ENCODE results near the gene TMEM184A.
A peak's percentile ranks its signal among the peaks of the same experiment; 100 is the strongest.

TMEM184A gene

GRCh38 chr7:1538544-1539180, 17.3 kb downstream of the TMEM184A start:
- Mint-ChIP-seq H3K4me1 (ENCODE audit: low read depth) (peaks cover 39% of the 10 kb centered on the region), H3K9me3 (no peaks in the 10 kb centered on the region), H3K4me3 (no peak overlapping the region), H3K36me3 (ENCODE audit: low read depth) (peaks cover 97% of the 10 kb centered on the region), H3K27me3 (no peaks in the 10 kb centered on the region), H3K27ac (no peak overlapping the region)
- intact Hi-C loops (cut with micrococcal nuclease): no loop called here

GRCh38 chr7:1537535-1538412, 18.2 kb downstream of the TMEM184A start:
- H3K9me3 Mint-ChIP-seq: no peaks in the 10 kb centered on the region
- no peaks in the 10 kb centered on the region for H3K27me3 Mint-ChIP-seq
- H3K4me1 Mint-ChIP-seq (ENCODE audit: low read depth): peaks cover 48% of the 10 kb centered on the region
- peak overlapping the region; percentile 32 for H3K27ac Mint-ChIP-seq
- H3K36me3 Mint-ChIP-seq (ENCODE audit: low read depth): peaks cover 94% of the 10 kb centered on the region
- H3K4me3 Mint-ChIP-seq: no peak overlapping the region
- intact Hi-C loops (cut with micrococcal nuclease): no loop called here

GRCh38 chr7:1536743-1537534, 19.1 kb downstream of the TMEM184A start:
- peaks cover 86% of the 10 kb centered on the region for H3K36me3 Mint-ChIP-seq (ENCODE audit: low read depth)
- no peaks in the 10 kb centered on the region for H3K9me3 Mint-ChIP-seq
- peaks cover 55% of the 10 kb centered on the region for H3K4me1 Mint-ChIP-seq (ENCODE audit: low read depth)
- intact Hi-C loops (cut with micrococcal nuclease): no loop called here
- no peak overlapping the region for H3K4me3 Mint-ChIP-seq
- peak overlapping the region; percentile 32 for H3K27ac Mint-ChIP-seq
- H3K27me3 Mint-ChIP-seq: no peaks in the 10 kb centered on the region

GRCh38 chr7:1536455-1536742, 19.6 kb downstream of the TMEM184A start:
- Mint-ChIP-seq H3K9me3 (no peaks in the 10 kb centered on the region), H3K27me3 (no peaks in the 10 kb centered on the region), H3K27ac (no peak overlapping the region), H3K36me3 (ENCODE audit: low read depth) (peaks cover 85% of the 10 kb centered on the region), H3K4me1 (ENCODE audit: low read depth) (peaks cover 61% of the 10 kb centered on the region), H3K4me3 (no peak overlapping the region)
- intact Hi-C loops (cut with micrococcal nuclease): no loop called here

GRCh38 chr7:1535701-1536454, 20.1 kb downstream of the TMEM184A start:
- Mint-ChIP-seq H3K4me3 (no peak overlapping the region), H3K27me3 (no peaks in the 10 kb centered on the region), H3K27ac (peak overlapping the region; percentile 64), H3K9me3 (no peaks in the 10 kb centered on the region), H3K4me1 (ENCODE audit: low read depth) (peaks cover 62% of the 10 kb centered on the region), H3K36me3 (ENCODE audit: low read depth) (peaks cover 81% of the 10 kb centered on the region)
- intact Hi-C loops (cut with micrococcal nuclease): no loop called here

GRCh38 chr7:1535100-1535458, 20.9 kb downstream of the TMEM184A start:
- Mint-ChIP-seq H3K4me3 (no peak overlapping the region), H3K27me3 (no peaks in the 10 kb centered on the region), H3K36me3 (ENCODE audit: low read depth) (peaks cover 73% of the 10 kb centered on the region), H3K4me1 (ENCODE audit: low read depth) (peaks cover 62% of the 10 kb centered on the region), H3K27ac (peak overlapping the region; percentile 64), H3K9me3 (no peaks in the 10 kb centered on the region)
- intact Hi-C loops (cut with micrococcal nuclease): no loop called here

GRCh38 chr7:1534330-1535099, 21.5 kb downstream of the TMEM184A start:
- H3K4me3 Mint-ChIP-seq: peak overlapping the region; percentile 84
- peaks cover 68% of the 10 kb centered on the region for H3K36me3 Mint-ChIP-seq (ENCODE audit: low read depth)
- H3K4me1 Mint-ChIP-seq (ENCODE audit: low read depth): peaks cover 62% of the 10 kb centered on the region

GRCh38 chr7:1533547-1534329, 22.3 kb downstream of the TMEM184A start:
- peaks cover 62% of the 10 kb centered on the region for H3K4me1 Mint-ChIP-seq (ENCODE audit: low read depth)
- H3K9me3 Mint-ChIP-seq: no peaks in the 10 kb centered on the region
- peak overlapping the region; percentile 84 for H3K4me3 Mint-ChIP-seq
- no peaks in the 10 kb centered on the region for H3K27me3 Mint-ChIP-seq
- intact Hi-C loops (cut with micrococcal nuclease): loop anchor here (2.0 kb wide), 1 partner anchor 29 kb away; the partner anchor contains the start of gene INTS1
- H3K36me3 Mint-ChIP-seq (ENCODE audit: low read depth): peaks cover 60% of the 10 kb centered on the region
- peak overlapping the region; percentile 95 for H3K27ac Mint-ChIP-seq

More at GRCh38 chr7:1534330-1535099, 21.5 kb downstream of the TMEM184A start:
- peak overlapping the region; percentile 95 for H3K27ac Mint-ChIP-seq
- intact Hi-C loops (cut with micrococcal nuclease): no loop called here
- no peaks in the 10 kb centered on the region for H3K27me3 Mint-ChIP-seq
- no peaks in the 10 kb centered on the region for H3K9me3 Mint-ChIP-seq

- H3K27ac Mint-ChIP-seq: peak overlapping the region; percentile 95
- H3K9me3 Mint-ChIP-seq: no peaks in the 10 kb centered on the region
- intact Hi-C loops (cut with micrococcal nuclease): loop anchor here (2.0 kb wide), 1 partner anchor 28 kb away; the partner anchor contains the start of gene INTS1
- H3K4me1 Mint-ChIP-seq (ENCODE audit: low read depth): peaks cover 62% of the 10 kb centered on the region
- no peaks in the 10 kb centered on the region for H3K27me3 Mint-ChIP-seq
- H3K4me3 Mint-ChIP-seq: peak overlapping the region; percentile 84
- peaks cover 57% of the 10 kb centered on the region for H3K36me3 Mint-ChIP-seq (ENCODE audit: low read depth)
Measured at GRCh38 chr7:1533255-1533546, 22.8 kb downstream of the TMEM184A start.

- intact Hi-C loops (cut with micrococcal nuclease): loop anchor here (1.0 to 2.0 kb wide), 2 partner anchors 28 to 37 kb away; partner anchors contain the start of gene INTS1
- Mint-ChIP-seq H3K4me3 (peak overlapping the region; percentile 84), H3K27ac (peak overlapping the region; percentile 95), H3K4me1 (ENCODE audit: low read depth) (peaks cover 57% of the 10 kb centered on the region), H3K27me3 (no peaks in the 10 kb centered on the region), H3K9me3 (no peaks in the 10 kb centered on the region), H3K36me3 (ENCODE audit: low read depth) (peaks cover 52% of the 10 kb centered on the region)
Measured at GRCh38 chr7:1532456-1533254, 23.4 kb downstream of the TMEM184A start.

- H3K4me1 Mint-ChIP-seq (ENCODE audit: low read depth): peaks cover 60% of the 10 kb centered on the region
- peak overlapping the region; percentile 95 for H3K27ac Mint-ChIP-seq
- peaks cover 46% of the 10 kb centered on the region for H3K36me3 Mint-ChIP-seq (ENCODE audit: low read depth)
- H3K9me3 Mint-ChIP-seq: no peaks in the 10 kb centered on the region
- intact Hi-C loops (cut with micrococcal nuclease): loop anchor here (1.0 to 2.0 kb wide), 2 partner anchors 27 to 37 kb away; partner anchors contain the start of gene INTS1
- H3K4me3 Mint-ChIP-seq: peak overlapping the region; percentile 84
- H3K27me3 Mint-ChIP-seq: no peaks in the 10 kb centered on the region
Measured at GRCh38 chr7:1531979-1532455, 24.0 kb downstream of the TMEM184A start.

Data from dendritic cell treated with granulocyte-macrophage colony-stimulating factor and Interleukin-4, amounts not matched to agents 40 ng/mL and 50 ng/mL, for 4 days (primary cell).